GM15510 (cell line): ENCODE results near the gene FBXL3.
A peak's percentile ranks its signal among the peaks of the same experiment; 100 is the strongest.

Source experiments
- POLR2A ChIP-seq: IDR thresholded peaks from 3 replicates; pipeline ENCODE4 v1.6.1; 2011; ENCODE audit warnings: borderline replicate concordance; ENCODE audit not compliant: insufficient read length; ENCODE audit errors: extremely low read depth

Gene FBXL3, protein sequence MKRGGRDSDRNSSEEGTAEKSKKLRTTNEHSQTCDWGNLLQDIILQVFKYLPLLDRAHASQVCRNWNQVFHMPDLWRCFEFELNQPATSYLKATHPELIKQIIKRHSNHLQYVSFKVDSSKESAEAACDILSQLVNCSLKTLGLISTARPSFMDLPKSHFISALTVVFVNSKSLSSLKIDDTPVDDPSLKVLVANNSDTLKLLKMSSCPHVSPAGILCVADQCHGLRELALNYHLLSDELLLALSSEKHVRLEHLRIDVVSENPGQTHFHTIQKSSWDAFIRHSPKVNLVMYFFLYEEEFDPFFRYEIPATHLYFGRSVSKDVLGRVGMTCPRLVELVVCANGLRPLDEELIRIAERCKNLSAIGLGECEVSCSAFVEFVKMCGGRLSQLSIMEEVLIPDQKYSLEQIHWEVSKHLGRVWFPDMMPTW

DNA sequence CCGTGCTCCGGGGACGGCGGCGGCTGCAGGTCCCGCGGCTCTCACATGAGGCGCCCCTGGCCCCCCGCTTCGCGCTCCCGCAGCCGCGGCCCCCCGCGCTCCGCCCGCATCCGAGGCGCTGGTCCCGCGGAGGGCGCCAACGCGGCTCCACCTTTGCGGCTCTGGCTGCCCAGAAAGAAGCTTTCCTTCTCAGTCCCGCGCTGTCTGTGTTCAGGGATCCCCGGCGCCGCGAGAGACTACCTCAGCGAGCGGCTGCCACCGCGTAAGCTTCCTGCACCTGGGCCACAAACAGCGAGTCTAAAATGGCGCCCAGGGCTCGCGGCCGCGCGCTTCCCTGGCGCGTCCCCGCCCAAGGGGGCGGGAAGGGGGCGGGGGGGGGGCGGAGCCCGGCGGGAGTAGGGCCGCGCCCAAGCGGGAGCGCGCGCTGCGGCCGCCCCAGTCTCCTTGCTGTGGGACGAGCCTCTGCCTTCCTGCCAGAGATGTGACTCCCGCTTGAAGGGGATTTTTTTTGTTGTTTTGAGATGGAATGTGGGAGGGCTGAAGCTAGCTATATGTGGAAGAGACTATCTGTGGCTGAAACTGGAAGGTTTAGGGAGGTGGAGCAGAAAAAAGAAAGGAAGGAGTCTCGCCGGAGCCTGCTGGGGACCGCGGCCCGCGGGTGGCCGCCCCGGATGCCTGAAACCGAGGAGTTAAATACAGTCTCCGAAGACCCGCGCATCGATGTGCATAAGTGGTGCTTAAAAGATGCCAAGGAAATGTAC, at the start of gene FBXL3:
Gene FBXL3, minus strand, starts transcription at position 299 of the 761 bp plus-strand sequence. CDS start 5,299 bp downstream, outside the sequence.
- peak; percentile 88 for TF ChIP-seq POLR2A

DNA sequence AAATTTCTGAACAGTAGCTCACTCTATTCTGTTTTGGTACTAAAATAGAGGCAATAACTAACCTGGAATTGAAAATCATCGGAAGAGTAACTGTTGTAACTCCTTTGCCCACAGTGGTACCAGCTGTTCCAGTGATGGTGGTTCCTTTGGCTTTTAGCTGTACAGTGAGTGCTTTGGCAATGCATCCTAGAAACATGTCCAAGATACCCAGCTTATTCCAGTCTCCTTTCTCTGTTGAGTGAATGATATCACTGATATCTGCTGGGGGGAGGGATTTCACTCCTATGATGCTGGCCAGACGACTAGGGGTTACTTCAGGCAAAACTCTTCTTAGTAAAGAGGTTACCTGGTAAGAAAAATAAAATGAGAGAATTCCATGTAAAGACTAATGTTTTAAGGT, 40.6 kb upstream of the FBXL3 start:
- TF ChIP-seq POLR2A = no peak

DNA sequence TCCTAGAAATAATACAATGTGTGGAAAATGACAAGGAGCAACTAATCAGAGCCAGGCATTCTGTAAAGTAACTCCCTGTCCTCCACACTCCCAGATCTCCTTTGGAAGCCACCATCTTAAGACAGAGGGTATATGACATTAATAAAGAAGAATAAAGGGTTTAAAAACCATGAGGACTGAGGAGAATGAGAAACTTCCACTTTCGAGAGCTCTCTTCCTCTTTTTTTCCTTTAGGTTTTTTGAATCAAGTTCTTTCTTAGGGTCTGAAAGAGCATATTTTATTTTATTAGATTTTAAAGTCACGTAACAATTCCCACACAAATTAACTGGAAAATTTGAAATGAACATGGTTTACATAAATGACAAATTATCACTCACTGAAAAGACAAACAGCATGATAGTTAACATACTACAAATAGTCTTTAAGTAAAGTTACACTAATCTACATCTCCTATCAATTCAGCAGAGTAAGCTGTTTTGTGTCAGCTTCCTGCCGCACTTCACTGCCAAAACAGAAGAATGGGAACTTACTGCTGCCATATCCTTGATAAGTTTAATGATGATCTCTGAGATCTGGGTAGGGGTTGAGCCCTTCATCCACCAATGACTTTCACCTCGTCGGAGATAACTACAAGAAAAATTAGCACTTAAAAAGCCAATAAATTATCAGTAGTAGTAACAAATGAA, 38.6 kb upstream of the FBXL3 start:
- no peak for TF ChIP-seq POLR2A

DNA sequence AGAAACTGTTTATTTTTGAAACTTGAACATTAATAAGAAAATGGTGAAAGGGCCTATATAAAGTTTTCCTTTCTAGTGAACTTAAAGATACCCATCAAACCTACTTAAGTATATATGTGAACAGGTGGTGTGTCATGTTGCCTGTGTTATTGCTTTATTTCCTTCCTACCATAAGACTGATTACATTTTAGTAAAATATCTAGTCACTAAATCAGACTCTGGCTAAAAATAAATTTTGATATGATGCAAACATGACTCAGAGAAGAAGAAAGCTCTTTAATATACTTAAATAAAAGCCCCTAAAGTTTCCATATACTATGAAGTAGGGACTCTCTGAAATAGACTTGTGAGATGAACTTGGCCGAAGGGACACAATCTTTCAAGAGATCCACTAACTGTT, 35.1 kb upstream of the FBXL3 start:
- TF ChIP-seq POLR2A = no peak

DNA sequence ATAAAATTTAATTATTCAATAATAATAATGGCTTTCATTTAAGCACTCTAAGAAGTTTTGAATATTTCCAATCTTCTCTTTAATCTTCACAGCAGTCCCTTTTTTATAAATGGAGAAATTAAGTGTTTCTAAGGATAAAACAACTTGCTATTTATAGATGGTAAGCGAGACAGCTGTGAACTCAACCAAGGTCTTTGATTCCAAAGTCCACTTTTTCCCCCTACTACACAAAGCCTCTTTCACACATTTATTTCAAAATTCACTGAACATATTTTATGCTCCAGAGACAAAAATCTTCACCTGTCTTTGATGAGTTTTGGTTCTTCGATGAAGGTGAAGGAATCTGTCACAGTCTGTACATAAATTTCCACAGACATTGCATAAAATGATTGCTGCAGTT, 34.4 kb upstream of the FBXL3 start:
- TF ChIP-seq POLR2A = no peak

DNA sequence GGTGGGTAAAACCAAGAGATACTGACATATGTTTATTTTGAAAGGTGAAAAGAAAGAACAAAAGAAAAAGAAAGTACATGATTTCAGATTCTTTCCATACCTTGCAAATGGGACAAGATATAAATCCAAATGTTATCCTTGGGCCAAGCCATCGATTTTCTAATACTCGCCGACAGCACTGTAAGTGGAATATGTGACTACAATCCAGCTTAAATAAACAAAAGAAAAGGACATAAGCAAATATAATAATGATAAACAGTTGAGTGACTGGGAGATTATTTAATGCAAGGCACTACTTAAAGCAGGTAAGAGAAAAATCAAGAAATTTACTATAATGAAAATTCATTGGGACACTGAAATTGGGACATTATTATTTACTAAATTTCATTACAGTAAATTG, 29.9 kb upstream of the FBXL3 start:
- TF ChIP-seq POLR2A = no peak

DNA sequence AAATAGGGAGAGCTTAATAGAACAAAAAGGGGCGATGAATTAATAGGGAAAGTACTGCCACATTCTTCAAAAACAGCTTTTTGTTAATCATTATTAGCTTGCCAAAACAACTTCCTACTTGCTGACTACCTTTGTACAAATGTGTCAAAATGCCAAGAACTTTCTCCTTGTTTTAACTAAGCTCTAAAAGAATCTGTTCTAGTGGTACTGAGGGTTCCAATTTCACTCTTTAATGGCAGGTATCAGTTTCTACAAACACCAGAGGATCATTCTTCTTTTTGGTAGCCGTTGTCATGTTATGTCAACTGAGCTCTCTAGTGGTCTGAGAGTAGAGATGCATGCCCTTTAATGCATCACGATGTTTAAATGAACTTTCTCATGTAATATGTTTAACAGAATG, 29.4 kb upstream of the FBXL3 start:
- TF ChIP-seq POLR2A = no peak

DNA sequence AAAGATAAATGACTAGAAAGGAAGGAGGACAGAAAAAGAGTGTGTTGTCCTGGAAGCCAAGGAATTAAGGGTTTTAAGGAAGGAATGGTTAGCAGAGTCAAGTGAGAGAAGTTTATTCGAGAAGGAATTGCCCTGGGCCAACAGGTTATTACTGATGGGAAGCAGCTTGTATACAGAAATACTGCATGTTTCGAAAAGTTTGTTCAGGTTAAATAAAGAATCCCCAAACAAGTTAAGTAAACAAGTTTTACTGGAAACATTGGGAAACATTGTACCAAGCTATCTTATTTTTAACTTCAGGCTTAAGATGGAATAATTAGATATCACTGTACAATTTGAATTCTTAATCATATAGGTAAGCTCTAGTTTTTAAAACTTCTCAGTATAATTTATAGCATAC, 28.2 kb upstream of the FBXL3 start:
- TF ChIP-seq POLR2A = no peak

DNA sequence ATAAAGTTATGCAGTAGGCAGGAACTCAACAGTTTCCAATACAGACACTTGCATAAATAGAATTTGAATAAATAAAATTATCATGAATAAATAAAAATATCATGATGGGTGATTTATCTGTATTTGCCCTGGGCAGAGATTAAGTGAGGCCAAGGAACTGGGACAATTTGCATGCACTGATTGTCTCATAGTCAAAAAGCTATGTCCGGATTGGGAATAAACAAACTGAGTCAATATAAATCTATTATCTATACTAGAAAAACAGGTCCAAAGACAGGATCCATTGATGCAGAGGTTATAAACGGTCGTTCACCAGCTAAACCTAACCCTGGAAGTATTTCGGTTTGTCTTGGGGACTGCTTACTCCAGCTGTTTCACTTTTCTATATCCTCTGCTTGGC, 26.2 kb upstream of the FBXL3 start:
- TF ChIP-seq POLR2A = no peak

DNA sequence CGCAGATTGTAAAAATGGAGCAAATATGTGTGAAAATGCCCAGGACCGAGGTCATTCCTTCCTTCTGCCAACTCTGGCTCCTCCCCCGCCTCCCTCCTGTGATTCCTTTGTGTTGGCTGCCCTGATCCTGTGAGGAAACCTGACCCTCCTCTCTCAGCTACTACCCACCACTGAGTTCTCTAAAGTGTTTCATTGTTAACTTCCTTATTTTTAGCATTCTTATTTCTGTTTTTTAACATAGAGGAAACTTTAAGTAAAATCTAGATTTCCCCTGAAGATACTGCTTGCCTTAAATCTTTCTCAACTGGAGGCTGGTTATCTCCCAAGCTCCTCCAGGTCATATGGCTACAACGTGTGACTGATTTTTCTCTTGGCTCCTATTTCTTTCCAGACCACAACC, 21.7 kb upstream of the FBXL3 start:
- no peak for TF ChIP-seq POLR2A

DNA sequence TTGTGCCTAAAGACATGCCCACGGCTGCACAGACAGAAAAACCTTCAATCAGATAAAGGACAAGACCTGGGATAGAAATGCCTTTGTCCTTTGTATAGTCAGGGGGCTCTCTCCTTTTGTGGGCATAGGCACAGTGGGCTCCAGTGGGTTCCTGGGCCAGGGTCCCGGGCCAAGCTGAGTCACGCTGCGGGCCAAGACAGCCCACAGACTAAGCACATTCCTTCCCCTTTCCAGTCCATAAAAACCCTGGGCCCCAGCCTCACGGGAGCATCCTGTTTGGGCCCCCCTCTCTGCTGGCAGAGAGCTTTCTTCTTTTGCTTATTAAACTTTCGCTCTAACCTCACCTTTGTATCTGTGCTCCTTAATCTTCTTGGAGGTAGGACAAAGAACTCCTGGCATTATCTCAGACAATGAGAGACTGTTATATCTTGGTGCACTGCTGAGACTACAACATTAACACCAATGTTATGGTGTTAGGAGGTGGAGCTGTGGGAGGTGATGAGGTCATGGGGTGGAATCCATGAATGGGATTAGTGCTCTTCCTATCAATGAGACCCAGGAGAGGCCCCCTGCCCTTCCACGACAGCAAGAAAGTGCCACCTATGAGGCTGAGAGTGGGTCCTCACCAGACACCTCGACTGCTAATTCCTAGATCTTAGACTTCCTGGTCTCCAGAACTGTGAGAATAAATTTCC, 20.8 kb upstream of the FBXL3 start:
- no peak for TF ChIP-seq POLR2A

DNA sequence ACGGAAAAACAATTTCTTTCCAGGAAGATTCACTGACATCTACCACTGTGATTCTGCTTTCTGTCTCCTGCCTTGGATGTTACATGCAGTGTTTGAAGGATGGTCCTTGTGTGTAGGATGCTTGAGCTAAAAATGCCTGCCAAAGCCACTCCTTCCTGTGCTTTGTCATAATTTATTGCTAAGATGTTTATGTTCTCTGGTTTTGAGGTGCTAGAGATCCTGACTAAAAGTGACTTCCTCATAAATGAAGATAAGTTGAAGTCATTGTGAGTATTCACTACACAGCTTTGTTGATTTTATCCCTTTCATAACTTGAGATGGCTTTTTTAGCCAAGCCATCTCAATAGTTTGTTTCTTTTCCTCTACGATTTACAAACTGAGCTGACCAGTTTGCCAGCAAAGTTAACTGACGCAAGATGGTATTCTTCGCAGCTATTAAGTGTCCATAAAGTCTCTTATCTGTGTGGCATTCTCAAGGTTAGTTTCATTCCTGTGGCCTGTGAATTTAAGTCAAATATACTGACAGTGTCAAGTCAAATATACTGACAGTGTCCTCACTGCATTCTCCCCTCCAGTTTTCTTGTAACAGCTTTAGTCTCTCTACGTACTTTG, 15.7 kb upstream of the FBXL3 start:
- TF ChIP-seq POLR2A = no peak

DNA sequence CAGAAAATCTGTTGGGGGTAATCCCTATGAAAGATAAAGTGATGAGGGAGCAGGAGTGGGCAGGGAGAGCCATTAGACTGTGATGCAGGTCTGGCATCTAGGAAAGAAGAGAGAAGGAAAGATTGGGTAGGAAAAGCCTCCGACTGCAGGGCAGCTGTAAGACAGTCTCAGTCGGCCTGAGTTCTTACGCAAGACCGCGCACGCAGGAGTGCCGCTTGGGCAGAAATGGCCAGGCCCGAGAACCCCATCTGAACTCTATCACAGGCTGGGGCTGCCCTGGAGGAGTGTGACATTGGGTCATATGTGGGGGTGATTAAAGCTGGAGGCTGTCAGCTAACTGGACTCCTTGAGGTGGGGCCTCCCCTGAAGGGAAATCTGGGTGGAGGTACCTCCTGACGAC, 13.9 kb upstream of the FBXL3 start:
- no peak for TF ChIP-seq POLR2A

DNA sequence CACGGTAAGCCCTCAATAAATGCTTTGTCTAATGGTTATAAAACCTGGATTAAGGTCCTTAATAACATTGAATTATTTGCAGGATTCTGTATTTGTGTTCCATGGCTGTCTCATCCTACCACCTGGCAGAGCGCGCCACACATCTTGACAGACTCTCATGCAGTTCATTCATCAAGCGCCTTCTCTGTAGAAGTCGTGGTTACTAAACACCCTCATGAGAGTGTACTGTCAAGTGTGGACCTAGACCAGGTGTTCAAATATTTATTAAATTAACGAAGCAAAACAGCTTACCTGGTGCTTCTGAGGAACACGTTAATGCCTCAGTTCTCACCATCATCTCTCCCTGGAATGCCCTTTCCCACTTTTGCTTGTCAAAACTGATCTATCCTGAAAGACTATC, 13.1 kb upstream of the FBXL3 start:
- no peak for TF ChIP-seq POLR2A

DNA sequence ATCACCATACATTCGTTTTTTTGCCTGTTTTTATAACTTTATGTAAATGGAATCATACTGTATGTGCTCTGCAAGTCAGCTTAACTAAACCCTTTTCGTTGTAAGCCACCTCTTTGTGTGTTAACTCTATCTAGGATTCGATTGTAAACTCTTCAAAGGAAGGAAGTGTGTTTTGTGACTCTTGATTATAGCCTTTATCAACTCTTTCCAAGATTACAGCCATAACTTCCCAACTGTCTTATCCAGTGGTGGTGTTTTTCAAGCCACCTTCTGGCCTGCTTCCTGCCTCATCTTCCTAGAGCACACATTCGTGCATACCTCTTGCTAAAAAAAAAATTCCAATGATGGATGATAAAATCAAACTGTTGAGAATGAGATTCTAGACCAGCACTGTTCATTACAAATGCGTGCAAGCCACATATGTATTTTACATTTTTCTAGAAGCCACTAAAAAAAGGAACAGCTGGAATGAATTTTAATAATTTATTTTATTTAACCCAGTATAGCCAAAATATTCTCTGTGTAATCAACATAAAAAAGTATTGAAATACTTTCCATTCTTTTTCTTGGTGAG, 12.0 kb upstream of the FBXL3 start:
- TF ChIP-seq POLR2A = no peak

DNA sequence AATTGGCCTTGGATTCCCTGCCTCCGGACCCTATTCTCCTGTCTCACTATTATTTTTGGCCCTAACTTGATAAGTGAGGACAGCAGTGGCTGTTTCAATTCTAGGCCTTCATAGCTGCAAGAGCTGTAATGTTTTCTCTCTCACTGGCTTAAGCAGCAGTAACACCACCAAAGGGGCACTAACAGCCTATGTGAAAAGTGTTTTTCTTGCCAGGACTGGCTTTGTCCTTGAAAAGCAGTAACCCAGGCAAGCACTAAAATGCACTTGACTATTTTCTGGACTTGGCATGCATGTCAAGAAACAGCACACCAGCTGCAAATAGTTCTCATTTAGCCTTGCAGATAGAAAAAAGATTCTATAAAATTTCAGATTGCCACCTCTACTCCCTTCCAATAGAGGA, 9.3 kb upstream of the FBXL3 start:
- TF ChIP-seq POLR2A = no peak
